MM.1S (cell line): ENCODE results near the gene SLC10A1.
A peak's percentile ranks its signal among the peaks of the same experiment; 100 is the strongest.

Experiments used
- DNase-seq: peaks from one replicate; pipeline ENCODE4 v3.0.0-alpha.2; 2015
- H2AFZ ChIP-seq: fragments of 300-600 bp; sonication (generic); 2 replicates; pipeline ENCODE4 v1.6.0; 2016; ENCODE audit warnings: antibody characterized with exemption, low read length
- H3F3A ChIP-seq: fragments of 300-600 bp; sonication (generic); 2 replicates; pipeline ENCODE4 v1.6.1; 2016; ENCODE audit warnings: mild to moderate bottlenecking, antibody characterized with exemption, low read length, moderate library complexity, mixed read lengths; ENCODE audit not compliant: insufficient read depth
- H3K27ac ChIP-seq: fragments of 300-600 bp; sonication (generic); 2 replicates; pipeline ENCODE4 v1.5.1; 2016; ENCODE audit warnings: mild to moderate bottlenecking, low read length
- H3K27me3 ChIP-seq: fragments of 300-600 bp; sonication (generic); replicated peaks from 2 replicates; pipeline ENCODE4 v1.6.0; 2016; ENCODE audit warnings: low read length; ENCODE audit not compliant: insufficient read depth
- H3K36me3 ChIP-seq: fragments of 300-600 bp; sonication (generic); replicated peaks from 2 replicates; pipeline ENCODE4 v1.6.1; 2016; ENCODE audit warnings: mild to moderate bottlenecking, low read length, mixed read lengths; ENCODE audit not compliant: insufficient read depth
- H3K4me1 ChIP-seq: fragments of 300-600 bp; sonication (generic); 2 replicates; pipeline ENCODE4 v1.6.1; 2016; ENCODE audit warnings: low read length, mixed read lengths
- H3K4me2 ChIP-seq: fragments of 300-600 bp; sonication (generic); 2 replicates; pipeline ENCODE4 v1.6.0; 2016; ENCODE audit warnings: low read depth, low read length
- H3K4me3 ChIP-seq: fragments of 300-600 bp; sonication (generic); 2 replicates; pipeline ENCODE4 v1.5.1; 2016; ENCODE audit warnings: low read length, mixed read lengths
- H3K79me2 ChIP-seq: fragments of 300-600 bp; sonication (generic); 2 replicates; pipeline ENCODE4 v1.6.1; 2016; ENCODE audit warnings: mixed run types, low read length, mixed read lengths
- H3K9ac ChIP-seq: fragments of 300-600 bp; sonication (generic); 2 replicates; pipeline ENCODE4 v1.6.1; 2016; ENCODE audit warnings: low read length, mixed read lengths
- H3K9me2 ChIP-seq: fragments of 300-600 bp; sonication (generic); replicated peaks from 2 replicates; pipeline ENCODE4 v1.6.1; 2016; ENCODE audit warnings: mild to moderate bottlenecking, low read length, mixed read lengths; ENCODE audit not compliant: insufficient read depth
- H3K9me3 ChIP-seq: fragments of 300-600 bp; sonication (generic); replicated peaks from 2 replicates; pipeline ENCODE4 v1.6.1; 2016; ENCODE audit warnings: mild to moderate bottlenecking, low read length, mixed read lengths; ENCODE audit not compliant: insufficient read depth
- H4K20me1 ChIP-seq: fragments of 300-600 bp; sonication (generic); 2 replicates; pipeline ENCODE4 v1.6.1; 2016; ENCODE audit warnings: mild to moderate bottlenecking, low read length, moderate library complexity, mixed read lengths; ENCODE audit not compliant: insufficient read depth
- EZH2 ChIP-seq: fragments of 300-600 bp; sonication (generic); optimal IDR thresholded peaks from 2 replicates; pipeline ENCODE3; 2017; ENCODE audit warnings: low read depth, mild to moderate bottlenecking, antibody characterized with exemption, low read length, mixed read lengths
- EZH2phosphoT487 ChIP-seq: fragments of 300-600 bp; sonication (generic); IDR thresholded peaks from 2 replicates; pipeline ENCODE4 v1.6.1; 2018; ENCODE audit warnings: antibody characterized with exemption, low read length
- TF ChIP-seq, protein P1 (sequence below): fragments of 300-600 bp; sonication (generic); IDR thresholded peaks from 2 replicates; pipeline ENCODE4 v1.5.1; 2016; ENCODE audit warnings: antibody characterized with exemption, low read length, mixed read lengths

Gene SLC10A1

DNA sequence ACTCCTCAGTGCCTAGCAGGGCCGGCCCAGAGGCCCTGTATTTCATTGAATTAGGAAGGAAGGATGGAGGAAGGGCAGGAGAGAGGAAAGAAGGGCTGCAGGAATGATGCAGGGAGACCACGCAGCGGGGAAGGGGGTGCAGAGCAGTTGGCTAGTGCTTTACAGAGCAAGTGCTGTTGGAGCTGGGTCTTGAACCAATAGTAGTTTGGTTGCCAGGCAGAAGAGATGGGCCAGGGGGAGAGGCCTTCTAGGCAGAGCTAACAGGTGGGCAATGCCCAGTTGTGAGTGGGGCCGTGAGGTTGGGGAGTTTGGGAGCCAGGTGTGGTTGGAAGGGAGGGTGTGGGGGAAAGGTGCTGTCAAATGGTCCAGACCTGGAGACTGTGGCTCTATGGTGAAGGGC, 69.2 kb downstream of the SLC10A1 start:
- Histone ChIP-seq H3K79me2 (no peaks in the 10 kb centered on the region), H3K4me3 (no peak overlapping the region), H3K9me3 (no peaks in the 10 kb centered on the region), H2AFZ (no peak overlapping the region), H3F3A (no peaks in the 10 kb centered on the region), H3K4me2 (no peak overlapping the region), H3K9me2 (no peaks in the 10 kb centered on the region), H3K4me1 (no peaks in the 10 kb centered on the region), H3K9ac (no peak overlapping the region), H3K27me3 (no peaks in the 10 kb centered on the region), H3K36me3 (no peaks in the 10 kb centered on the region), H3K27ac (no peak overlapping the region), H4K20me1 (no peaks in the 10 kb centered on the region)
- no peak for DNase-seq
- no peak for TF ChIP-seq EZH2phosphoT487
- TF ChIP-seq, protein P1, sequence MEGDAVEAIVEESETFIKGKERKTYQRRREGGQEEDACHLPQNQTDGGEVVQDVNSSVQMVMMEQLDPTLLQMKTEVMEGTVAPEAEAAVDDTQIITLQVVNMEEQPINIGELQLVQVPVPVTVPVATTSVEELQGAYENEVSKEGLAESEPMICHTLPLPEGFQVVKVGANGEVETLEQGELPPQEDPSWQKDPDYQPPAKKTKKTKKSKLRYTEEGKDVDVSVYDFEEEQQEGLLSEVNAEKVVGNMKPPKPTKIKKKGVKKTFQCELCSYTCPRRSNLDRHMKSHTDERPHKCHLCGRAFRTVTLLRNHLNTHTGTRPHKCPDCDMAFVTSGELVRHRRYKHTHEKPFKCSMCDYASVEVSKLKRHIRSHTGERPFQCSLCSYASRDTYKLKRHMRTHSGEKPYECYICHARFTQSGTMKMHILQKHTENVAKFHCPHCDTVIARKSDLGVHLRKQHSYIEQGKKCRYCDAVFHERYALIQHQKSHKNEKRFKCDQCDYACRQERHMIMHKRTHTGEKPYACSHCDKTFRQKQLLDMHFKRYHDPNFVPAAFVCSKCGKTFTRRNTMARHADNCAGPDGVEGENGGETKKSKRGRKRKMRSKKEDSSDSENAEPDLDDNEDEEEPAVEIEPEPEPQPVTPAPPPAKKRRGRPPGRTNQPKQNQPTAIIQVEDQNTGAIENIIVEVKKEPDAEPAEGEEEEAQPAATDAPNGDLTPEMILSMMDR = no peak
- no peak for TF ChIP-seq EZH2

DNA sequence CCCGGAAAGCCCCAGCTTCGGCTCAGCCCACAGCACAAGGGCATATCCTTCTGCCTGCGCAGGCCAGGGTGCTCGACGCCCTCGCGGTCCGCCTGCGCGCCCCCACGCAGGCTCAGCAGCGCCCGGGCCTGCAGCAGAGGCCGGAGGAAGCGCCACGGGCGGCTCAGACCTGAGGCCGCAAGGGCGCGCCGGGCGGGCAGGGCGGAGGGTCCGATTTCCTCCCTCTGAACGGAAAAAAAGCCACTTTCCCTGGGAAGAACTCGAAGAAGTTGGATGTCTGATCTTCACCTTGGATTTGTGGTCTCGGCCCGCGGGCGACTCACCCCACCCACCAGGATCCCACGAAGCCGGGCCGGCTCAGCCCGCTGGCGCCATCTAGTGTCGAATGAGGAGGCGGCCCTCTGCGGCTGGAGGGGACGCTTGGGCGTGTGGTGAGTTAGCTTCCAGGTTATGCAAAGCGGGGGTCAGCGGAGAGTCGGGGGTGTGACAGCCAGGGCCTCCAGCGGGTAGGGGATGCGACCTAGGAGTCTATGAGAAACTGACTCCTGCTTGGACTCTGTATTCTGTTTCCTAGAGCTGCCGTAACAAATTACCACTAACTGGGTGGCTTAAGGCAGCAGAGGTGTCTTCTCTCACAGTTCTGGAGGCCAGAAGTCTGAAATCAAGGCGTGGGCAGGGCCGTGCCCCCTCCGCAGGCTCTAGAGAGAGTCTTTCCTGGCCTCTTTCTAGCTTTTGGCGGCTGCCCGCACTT, 70.1 kb downstream of the SLC10A1 start:
- peak; percentile 41 for DNase-seq
- Histone ChIP-seq H3K4me1 (no peaks in the 10 kb centered on the region), H3K4me2 (peak overlapping the region; percentile 65), H3K4me3 (peak overlapping the region; percentile 57), H3K79me2 (no peaks in the 10 kb centered on the region), H4K20me1 (no peaks in the 10 kb centered on the region), H3K27ac (no peak overlapping the region), H3K27me3 (no peaks in the 10 kb centered on the region), H3K9ac (peak overlapping the region; percentile 49; the same call in 1 of the 2 replicates), H2AFZ (peak overlapping the region; percentile 70), H3K36me3 (no peaks in the 10 kb centered on the region), H3K9me3 (no peaks in the 10 kb centered on the region), H3K9me2 (no peaks in the 10 kb centered on the region), H3F3A (no peaks in the 10 kb centered on the region)
- TF ChIP-seq, protein P1 = peak; percentile 77
- TF ChIP-seq EZH2phosphoT487 = no peak
